Ishikawa (cell line): ENCODE results near the gene ERG.

Experiments used
- CEBPB ChIP-seq: IDR thresholded peaks from 2 replicates; pipeline ENCODE4 v1.6.1; 2012
- CREB1 ChIP-seq: IDR thresholded peaks from 2 replicates; pipeline ENCODE4 v1.6.1; 2012; ENCODE audit warnings: low read depth
- EGR1 ChIP-seq: IDR thresholded peaks from 2 replicates; pipeline ENCODE4 v1.6.1; 2012
- EP300 ChIP-seq: IDR thresholded peaks from 2 replicates; pipeline ENCODE4 v1.6.1; 2012; ENCODE audit warnings: borderline replicate concordance
- FOXM1 ChIP-seq: IDR thresholded peaks from 2 replicates; pipeline ENCODE4 v1.6.1; 2012; ENCODE audit warnings: low read depth, borderline replicate concordance
- MAX ChIP-seq: IDR thresholded peaks from 2 replicates; pipeline ENCODE4 v1.6.1; 2012
- NFIC ChIP-seq: IDR thresholded peaks from 2 replicates; pipeline ENCODE4 v1.6.1; 2012
- RAD21 ChIP-seq: IDR thresholded peaks from 2 replicates; pipeline ENCODE4 v1.6.1; 2012; ENCODE audit warnings: low read depth
- REST ChIP-seq: IDR thresholded peaks from 2 replicates; pipeline ENCODE4 v1.6.1; 2012; ENCODE audit warnings: low read depth, mild to moderate bottlenecking
- TAF1 ChIP-seq: IDR thresholded peaks from 2 replicates; pipeline ENCODE4 v1.6.1; 2012; ENCODE audit warnings: low read depth, mild to moderate bottlenecking
- TCF12 ChIP-seq: IDR thresholded peaks from 2 replicates; pipeline ENCODE4 v1.6.1; 2012; ENCODE audit warnings: low read depth
- TEAD4 ChIP-seq: IDR thresholded peaks from 2 replicates; pipeline ENCODE4 v1.6.1; 2012
- USF1 ChIP-seq: IDR thresholded peaks from 2 replicates; pipeline ENCODE4 v1.6.1; 2012
- YY1 ChIP-seq: IDR thresholded peaks from 2 replicates; pipeline ENCODE4 v1.6.1; 2012; ENCODE audit warnings: low read depth
- ZBTB7A ChIP-seq: IDR thresholded peaks from 2 replicates; pipeline ENCODE4 v1.6.1; 2012; ENCODE audit warnings: low read depth

ERG gene

GRCh38 chr21:38389354-38389676, 109.0 kb downstream of the ERG start:
- TF ChIP-seq ZBTB7A = no peak

GRCh38 chr21:38388647-38389353, 109.5 kb downstream of the ERG start:
- no peak for TF ChIP-seq CEBPB
- no peak for TF ChIP-seq MAX
- no peak for TF ChIP-seq EGR1
- no peak for TF ChIP-seq FOXM1
- TF ChIP-seq ZBTB7A = no peak
- no peak for TF ChIP-seq TEAD4
- TF ChIP-seq YY1 = no peak
- no peak for TF ChIP-seq EP300
- no peak for TF ChIP-seq CREB1
- no peak for TF ChIP-seq TCF12
- TF ChIP-seq RAD21 = no peak
- TF ChIP-seq REST = no peak
- no peak for TF ChIP-seq NFIC
- no peak for TF ChIP-seq TAF1
- TF ChIP-seq USF1 = no peak

GRCh38 chr21:38388203-38388602, 110.1 kb downstream of the ERG start:
- TF ChIP-seq CEBPB (no peak), TEAD4 (no peak), ZBTB7A (no peak), FOXM1 (no peak), YY1 (no peak), RAD21 (no peak), USF1 (no peak), EGR1 (no peak), CREB1 (no peak), EP300 (no peak), NFIC (no peak), TAF1 (no peak), TCF12 (no peak), MAX (no peak), REST (no peak)

GRCh38 chr21:38386967-38387366, 111.3 kb downstream of the ERG start:
- no peak for TF ChIP-seq EP300
- no peak for TF ChIP-seq MAX
- TF ChIP-seq EGR1 = no peak
- no peak for TF ChIP-seq NFIC
- no peak for TF ChIP-seq TEAD4
- no peak for TF ChIP-seq FOXM1
- TF ChIP-seq REST = no peak
- TF ChIP-seq RAD21 = no peak
- TF ChIP-seq TAF1 = no peak
- no peak for TF ChIP-seq CREB1
- no peak for TF ChIP-seq YY1
- no peak for TF ChIP-seq USF1
- no peak for TF ChIP-seq ZBTB7A
- no peak for TF ChIP-seq CEBPB
- TF ChIP-seq TCF12 = no peak
